ENCODE measurements around the gene TEX2. TPM values are rescaled to one million over a fixed set of nuclear protein-coding genes. Genes with fewer than 3 reads are reported as not detected.
"Not testable (repeated sequence)": the region's sequence is repeated elsewhere in the genome, so short reads cannot be mapped to it uniquely, and the experiment has no call there.

Gene TEX2
- total and polyA plus RNA-seq, 4 experiments from 2014 or later, result 7.9 to 13.1 (median 10.7) TPM

- H3K9me3 Mint-ChIP-seq, result no peaks in the 10 kb centered on the region
- intact Hi-C loops (cut with micrococcal nuclease), result no loop called here
- no peak overlapping the region for H3K4me3 Mint-ChIP-seq
- Histone ChIP-seq H3K36me3 (ENCODE audit: insufficient read depth, low read length) (no peaks in the 10 kb centered on the region), H3K27me3 (ENCODE audit: insufficient read depth, low read length) (no peaks in the 10 kb centered on the region), H3K27ac (ENCODE audit: low read depth, low read length) (no peak overlapping the region), H3K4me1 (ENCODE audit: insufficient read depth, low read length) (no peaks in the 10 kb centered on the region), H3K9me3 (ENCODE audit: control insufficient read depth in 1 of 2, low read length in 2 of 2) (no peaks in the 10 kb centered on the region), H3K4me3 (ENCODE audit: low read length in 2 of 2) (no peak overlapping the region)
- DNase-seq, result no peak
- ChIA-PET POLR2A (ENCODE audit: partially characterized antibody) (no interaction called here), CTCF (ENCODE audit: partially characterized antibody) (no interaction called here)
- H3K27ac Mint-ChIP-seq, result peak overlapping the region in 1 of 7 donors; percentile 12
- peaks cover 16 to 36% of the 10 kb centered on the region in 2 donors for H3K36me3 Mint-ChIP-seq
- no peaks in the 10 kb centered on the region for H3K27me3 Mint-ChIP-seq
- peaks cover 0 to 7% (median 5%) of the 10 kb centered on the region in 4 donors for H3K4me1 Mint-ChIP-seq
Observed at GRCh38 chr17:64180089-64181073, 82.7 kb downstream of the TEX2 start.

GRCh38 chr17:64179024-64179423 lies 84.0 kb downstream of the TEX2 start:
- peaks cover 20 to 36% of the 10 kb centered on the region in 2 donors for H3K36me3 Mint-ChIP-seq
- H3K4me3 Mint-ChIP-seq; CTCF ChIA-PET (ENCODE audit: partially characterized antibody); H3K4me1 ChIP-seq (ENCODE audit: insufficient read depth, low read length); H3K27me3 Mint-ChIP-seq; H3K9me3 ChIP-seq (ENCODE audit: control insufficient read depth in 1 of 2, low read length in 2 of 2); intact Hi-C loops (cut with micrococcal nuclease); H3K27me3 ChIP-seq (ENCODE audit: insufficient read depth, low read length); H3K36me3 ChIP-seq (ENCODE audit: insufficient read depth, low read length); H3K4me3 ChIP-seq (ENCODE audit: low read length in 2 of 2); H3K27ac Mint-ChIP-seq; DNase-seq; H3K9me3 Mint-ChIP-seq; H3K4me1 Mint-ChIP-seq; H3K27ac ChIP-seq (ENCODE audit: low read depth, low read length): not testable (repeated sequence)
- POLR2A ChIA-PET (ENCODE audit: partially characterized antibody), result interaction anchor here (2.6 kb wide), 1 partner anchor 33 kb away, joined by 9 read pairs; no protein-coding TSS in a partner anchor

GRCh38 chr17:64178011-64178825 lies 84.8 kb downstream of the TEX2 start:
- no peak for DNase-seq
- H3K4me1 Mint-ChIP-seq, result no peaks in the 10 kb centered on the region
- Histone ChIP-seq H3K9me3 (ENCODE audit: control insufficient read depth in 1 of 2, low read length in 2 of 2) (no peaks in the 10 kb centered on the region), H3K27ac (ENCODE audit: low read depth, low read length) (no peak overlapping the region), H3K27me3 (ENCODE audit: insufficient read depth, low read length) (no peaks in the 10 kb centered on the region), H3K4me1 (ENCODE audit: insufficient read depth, low read length) (no peaks in the 10 kb centered on the region), H3K4me3 (ENCODE audit: low read length in 2 of 2) (no peak overlapping the region), H3K36me3 (ENCODE audit: insufficient read depth, low read length) (no peaks in the 10 kb centered on the region)
- H3K4me3 Mint-ChIP-seq, result no peak overlapping the region
- H3K27me3 Mint-ChIP-seq, result no peaks in the 10 kb centered on the region
- CTCF ChIA-PET (ENCODE audit: partially characterized antibody), result no interaction called here
- H3K9me3 Mint-ChIP-seq, result no peaks in the 10 kb centered on the region
- POLR2A ChIA-PET (ENCODE audit: partially characterized antibody), result interaction anchor here (0.5 to 2.6 kb wide), 2 partner anchors 32 to 335 kb away, joined by 3 to 9 read pairs; no protein-coding TSS in a partner anchor
- peaks cover 20 to 38% of the 10 kb centered on the region in 2 donors for H3K36me3 Mint-ChIP-seq
- H3K27ac Mint-ChIP-seq, result no peak overlapping the region
- intact Hi-C loops (cut with micrococcal nuclease), result no loop called here

- no peaks in the 10 kb centered on the region for H3K9me3 ChIP-seq (ENCODE audit: control insufficient read depth in 1 of 2, low read length in 2 of 2)
- H3K4me1 ChIP-seq (ENCODE audit: insufficient read depth, low read length), result no peaks in the 10 kb centered on the region
- Mint-ChIP-seq H3K27me3 (no peaks in the 10 kb centered on the region), H3K9me3 (no peaks in the 10 kb centered on the region), H3K36me3 (peaks cover 23 to 40% of the 10 kb centered on the region in 2 donors), H3K4me3 (no peak overlapping the region), H3K27ac (no peak overlapping the region), H3K4me1 (no peaks in the 10 kb centered on the region)
- no peak for DNase-seq
- no peaks in the 10 kb centered on the region for H3K27me3 ChIP-seq (ENCODE audit: insufficient read depth, low read length)
- CTCF ChIA-PET (ENCODE audit: partially characterized antibody), result no interaction called here
- H3K4me3 ChIP-seq (ENCODE audit: low read length in 2 of 2), result no peak overlapping the region
- intact Hi-C loops (cut with micrococcal nuclease), result no loop called here
- POLR2A ChIA-PET (ENCODE audit: partially characterized antibody), result interaction anchor here (0.5 to 2.6 kb wide), 2 partner anchors 32 to 334 kb away, joined by 3 to 9 read pairs; no protein-coding TSS in a partner anchor
- H3K36me3 ChIP-seq (ENCODE audit: insufficient read depth, low read length), result no peaks in the 10 kb centered on the region
- no peak overlapping the region for H3K27ac ChIP-seq (ENCODE audit: low read depth, low read length)
Observed at GRCh38 chr17:64177311-64178010, 85.6 kb downstream of the TEX2 start.

- no peaks in the 10 kb centered on the region for H3K36me3 ChIP-seq (ENCODE audit: insufficient read depth, low read length)
- H3K36me3 Mint-ChIP-seq, result peaks cover 28 to 40% of the 10 kb centered on the region in 2 donors
- no peaks in the 10 kb centered on the region for H3K9me3 ChIP-seq (ENCODE audit: control insufficient read depth in 1 of 2, low read length in 2 of 2)
- intact Hi-C loops (cut with micrococcal nuclease), result no loop called here
- ChIA-PET POLR2A (ENCODE audit: partially characterized antibody) (no interaction called here), CTCF (ENCODE audit: partially characterized antibody) (no interaction called here)
- no peaks in the 10 kb centered on the region for H3K9me3 Mint-ChIP-seq
- no peak overlapping the region for H3K4me3 ChIP-seq (ENCODE audit: low read length in 2 of 2)
- H3K27me3 ChIP-seq (ENCODE audit: insufficient read depth, low read length), result no peaks in the 10 kb centered on the region
- no peaks in the 10 kb centered on the region for H3K4me1 Mint-ChIP-seq
- no peak for DNase-seq
- no peak overlapping the region for H3K27ac ChIP-seq (ENCODE audit: low read depth, low read length)
- H3K4me3 Mint-ChIP-seq, result no peak overlapping the region
- H3K27me3 Mint-ChIP-seq, result no peaks in the 10 kb centered on the region
- no peaks in the 10 kb centered on the region for H3K4me1 ChIP-seq (ENCODE audit: insufficient read depth, low read length)
- H3K27ac Mint-ChIP-seq, result no peak overlapping the region
Observed at GRCh38 chr17:64176556-64176955, 86.5 kb downstream of the TEX2 start.

- intact Hi-C loops (cut with micrococcal nuclease), result no loop called here
- H3K9me3 Mint-ChIP-seq, result no peaks in the 10 kb centered on the region
- no peaks in the 10 kb centered on the region for H3K27me3 Mint-ChIP-seq
- Histone ChIP-seq H3K36me3 (ENCODE audit: insufficient read depth, low read length) (no peaks in the 10 kb centered on the region), H3K27me3 (ENCODE audit: insufficient read depth, low read length) (no peaks in the 10 kb centered on the region), H3K4me1 (ENCODE audit: insufficient read depth, low read length) (no peaks in the 10 kb centered on the region), H3K4me3 (ENCODE audit: low read length in 2 of 2) (no peak overlapping the region), H3K9me3 (ENCODE audit: control insufficient read depth in 1 of 2, low read length in 2 of 2) (no peaks in the 10 kb centered on the region), H3K27ac (ENCODE audit: low read depth, low read length) (no peak overlapping the region)
- H3K36me3 Mint-ChIP-seq, result peaks cover 39 to 49% of the 10 kb centered on the region in 2 donors
- no peak overlapping the region for H3K27ac Mint-ChIP-seq
- DNase-seq, result no peak
- POLR2A ChIA-PET (ENCODE audit: partially characterized antibody), result no interaction called here
- no peaks in the 10 kb centered on the region for H3K4me1 Mint-ChIP-seq
- CTCF ChIA-PET (ENCODE audit: partially characterized antibody), result interaction anchor here (1.3 kb wide), 1 partner anchor 286 kb away, joined by 3 read pairs; no protein-coding TSS in a partner anchor
- H3K4me3 Mint-ChIP-seq, result no peak overlapping the region
Observed at GRCh38 chr17:64174686-64175456, 88.2 kb downstream of the TEX2 start.
